GM18861 (cell line): ENCODE data around the gene CASS4.
"Not testable (repeated sequence)": the region's sequence is repeated elsewhere in the genome, so short reads cannot be mapped to it uniquely, and the experiment has no call there.

Source experiments
- ATAC-seq: cut with Tn5 transposase; IDR thresholded peaks from one replicate; pipeline ENCODE4 v1.9.1; 2021; ENCODE audit not compliant: unreplicated experiment

CASS4 gene

GRCh38 chr20:56411759-56412472 lies at the start of gene CASS4:
CASS4 (plus strand) TSS chr20:56412260; CDS start chr20:56412459, 199 bp downstream.
- ATAC-seq, result peak; percentile 71

- no peak for ATAC-seq
These were observed 49.1 kb upstream of the CASS4 start for GRCh38 chr20:56362833-56363413.

DNA sequence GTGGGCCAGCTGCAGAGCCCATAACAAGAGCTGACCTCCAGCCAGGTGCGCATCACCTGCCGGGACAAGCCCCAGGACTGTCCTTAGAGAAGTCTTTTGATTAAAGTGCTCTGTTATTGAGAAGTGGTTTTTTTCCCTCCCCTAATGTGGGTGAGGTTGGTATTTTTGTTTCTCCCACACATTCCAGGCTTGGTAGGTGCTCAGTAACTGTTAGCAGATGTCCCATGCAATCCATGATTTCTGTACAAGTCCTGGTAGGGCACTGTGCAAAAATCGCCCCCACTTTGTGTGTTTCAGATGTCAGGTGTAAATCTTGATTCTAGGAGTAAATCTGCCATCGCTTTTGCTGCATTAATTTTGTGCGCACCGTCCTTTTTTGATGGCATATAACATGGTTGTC lies 48.6 kb upstream of the CASS4 start:
- ATAC-seq, result no peak

DNA sequence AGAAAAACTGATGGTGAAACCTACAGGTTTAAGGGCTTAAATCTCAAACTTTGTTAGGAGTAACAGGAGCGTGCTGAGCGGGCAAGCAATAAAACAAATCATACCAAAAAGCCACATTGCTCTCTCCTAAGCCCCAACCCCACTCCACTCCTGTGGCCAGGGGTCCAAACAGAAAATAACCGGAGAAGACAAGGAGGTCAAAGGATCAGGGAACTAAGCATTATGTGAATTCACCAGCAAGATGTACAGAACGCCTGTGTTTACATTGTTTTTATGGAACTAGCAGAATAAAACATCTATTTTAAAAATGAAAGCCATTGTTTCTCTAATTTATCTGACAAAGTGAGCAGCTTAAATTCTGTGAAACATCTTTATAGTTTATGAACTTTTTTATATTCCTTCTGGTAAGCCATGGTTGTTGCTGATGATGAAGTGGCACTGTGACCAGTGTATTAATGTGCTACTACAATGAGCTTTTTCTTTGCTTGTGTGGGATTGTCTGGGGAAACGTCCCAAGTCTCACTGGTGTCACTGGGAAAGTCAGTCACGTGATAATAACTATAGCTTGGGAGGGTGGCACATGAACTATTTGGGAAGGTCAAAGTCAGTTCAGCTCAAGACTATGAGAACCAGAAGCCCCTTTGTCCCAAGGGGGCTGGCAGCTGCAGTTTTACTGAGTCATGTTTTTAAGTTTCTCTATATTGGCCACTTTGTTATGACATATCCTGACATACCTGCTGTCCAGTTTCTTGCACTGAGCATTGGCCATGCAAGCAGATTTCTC lies 43.5 kb upstream of the CASS4 start:
- ATAC-seq, result no peak

DNA sequence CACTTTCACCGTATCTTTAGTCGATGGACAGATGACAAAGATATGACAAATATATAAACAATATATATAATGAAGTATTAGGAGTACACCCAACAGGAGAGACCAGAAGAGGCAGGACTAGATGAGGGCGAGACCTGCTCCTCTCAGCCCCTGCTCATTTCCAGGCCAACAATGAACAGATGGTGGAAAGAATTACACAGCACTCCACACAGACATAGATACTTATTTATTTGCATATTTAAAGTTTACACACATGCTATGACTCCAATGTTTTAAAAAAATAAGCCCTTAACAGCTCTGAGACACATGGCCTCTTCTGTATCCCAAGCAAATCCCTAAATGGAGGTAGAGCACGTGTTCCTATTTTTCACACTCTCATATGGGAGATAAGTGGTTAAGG lies 42.9 kb upstream of the CASS4 start:
- ATAC-seq, result no peak

GRCh38 chr20:56371977-56372376 lies 40.1 kb upstream of the CASS4 start:
- no peak for ATAC-seq

GRCh38 chr20:56372850-56373249 lies 39.2 kb upstream of the CASS4 start:
- ATAC-seq, result no peak

DNA sequence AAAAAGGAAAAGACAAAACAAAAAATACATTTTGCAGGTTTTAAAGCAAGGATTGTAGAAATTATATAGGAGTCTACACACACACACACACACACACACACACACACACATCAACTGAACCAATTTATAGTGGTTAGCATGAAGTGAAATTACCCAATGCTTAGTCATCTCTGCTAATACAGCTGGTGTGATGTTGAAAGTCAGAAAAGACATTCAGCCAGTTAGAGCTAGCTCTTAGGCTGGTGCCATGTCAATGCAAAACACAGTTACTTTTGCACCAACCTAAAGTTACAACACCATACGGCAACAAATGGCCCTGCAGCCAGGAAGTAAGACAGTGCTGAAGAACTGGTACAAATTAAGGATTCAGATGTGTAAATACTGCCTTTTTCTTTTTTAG lies 38.1 kb upstream of the CASS4 start:
- no peak for ATAC-seq

DNA sequence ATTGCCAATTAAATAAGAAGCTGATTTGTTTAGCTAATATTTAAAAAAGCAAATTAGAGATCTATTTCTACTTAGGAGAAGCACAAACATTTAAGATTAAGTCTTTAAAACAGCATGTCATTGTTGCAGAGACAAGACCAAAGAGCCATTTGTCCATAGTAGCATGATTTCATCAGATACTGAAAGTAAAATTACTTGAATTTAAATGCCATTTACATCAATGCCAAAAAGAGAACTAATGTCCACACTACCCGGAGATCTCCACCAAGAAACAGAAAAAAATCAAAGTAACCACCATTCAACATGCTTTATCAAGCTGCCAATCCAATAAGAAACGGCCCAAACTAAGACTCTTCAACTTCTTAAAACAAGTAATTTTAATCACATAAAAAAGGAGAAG lies 35.7 kb upstream of the CASS4 start:
- no peak for ATAC-seq

GRCh38 chr20:56378386-56378785 lies 33.7 kb upstream of the CASS4 start:
- no peak for ATAC-seq

GRCh38 chr20:56380375-56380774 lies 31.7 kb upstream of the CASS4 start:
- no peak for ATAC-seq

DNA sequence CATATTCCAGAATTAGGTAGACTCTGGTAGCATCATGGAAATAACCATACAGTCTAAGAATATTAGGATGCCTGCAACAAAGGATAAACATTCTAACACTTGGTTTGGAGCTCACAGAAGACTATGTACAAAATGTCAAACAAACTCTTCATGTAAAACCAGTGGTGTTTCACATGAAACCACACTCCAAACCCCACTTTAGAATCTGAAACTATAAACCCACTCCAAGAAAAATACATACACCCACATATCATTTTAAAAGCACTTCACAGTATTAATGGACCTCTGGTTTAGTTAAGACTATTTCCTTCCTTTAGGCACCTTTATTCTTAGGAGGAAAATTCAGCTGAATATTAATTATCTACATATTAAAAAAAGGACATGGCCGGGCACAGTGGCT lies 30.6 kb upstream of the CASS4 start:
- ATAC-seq, result no peak

- no peak for ATAC-seq
These were observed 29.4 kb upstream of the CASS4 start for GRCh38 chr20:56382696-56383095.

DNA sequence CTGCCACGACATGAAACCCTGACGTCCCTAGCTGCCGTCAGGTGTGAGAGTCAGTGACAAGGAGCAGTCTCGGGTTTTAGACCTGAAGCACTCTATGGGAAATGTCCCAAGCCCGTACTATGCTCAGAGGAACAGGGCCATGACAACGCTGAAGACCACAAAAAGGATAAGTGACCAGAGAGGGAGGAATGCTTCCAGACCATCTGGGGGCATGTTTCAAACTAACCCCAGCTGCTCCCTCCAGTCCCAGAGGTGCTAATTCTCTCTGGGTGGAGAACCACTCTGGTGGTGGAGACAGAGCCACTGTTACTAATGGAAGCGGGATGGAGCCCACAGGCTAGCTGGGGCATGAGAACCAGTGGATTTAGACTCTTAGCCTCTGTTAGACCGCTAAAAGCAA lies 28.7 kb upstream of the CASS4 start:
- ATAC-seq, result no peak

GRCh38 chr20:56385130-56385529 lies 26.9 kb upstream of the CASS4 start:
- ATAC-seq, result no peak

- no peak for ATAC-seq
These were observed 25.8 kb upstream of the CASS4 start for GRCh38 chr20:56386219-56386618.

DNA sequence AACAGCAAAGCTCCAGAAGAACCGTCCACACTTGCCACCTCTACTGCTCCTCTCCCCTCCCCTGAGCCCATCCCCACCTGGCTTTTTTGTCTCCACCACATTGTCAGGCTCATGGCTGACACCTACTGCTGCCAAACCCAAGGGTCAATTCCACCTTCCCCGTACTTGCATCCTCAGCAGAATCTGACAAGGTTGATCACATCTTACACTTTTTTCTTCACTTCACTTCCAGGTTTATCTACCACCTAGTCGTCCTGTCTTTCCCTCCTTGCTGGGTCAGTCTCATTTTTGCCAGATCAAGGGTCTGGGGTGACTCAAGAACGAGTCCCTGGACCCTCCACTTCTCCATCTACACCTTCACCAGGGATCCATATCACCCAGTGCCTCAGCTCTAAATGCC lies 23.2 kb upstream of the CASS4 start:
- ATAC-seq, result no peak

DNA sequence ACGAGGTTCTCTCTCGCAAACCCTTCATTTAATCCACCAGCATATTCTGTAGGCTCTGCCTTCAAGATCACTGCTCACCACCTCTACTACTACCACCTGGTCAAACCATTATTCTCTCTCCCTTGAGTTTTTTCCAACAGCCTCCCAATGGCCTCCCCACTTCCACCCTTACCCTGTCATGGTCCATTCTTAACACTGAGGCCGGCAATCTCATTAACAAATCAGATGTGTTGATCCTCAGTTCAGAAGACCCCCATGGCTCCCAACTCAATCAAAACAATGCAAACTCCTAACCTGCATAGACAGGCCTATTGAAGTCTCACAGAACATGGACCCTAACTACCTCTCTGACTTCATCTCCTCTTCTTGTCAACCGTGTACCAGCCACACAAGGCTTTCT lies 22.3 kb upstream of the CASS4 start:
- no peak for ATAC-seq

- not testable (repeated sequence) for ATAC-seq
These were observed 21.7 kb upstream of the CASS4 start for GRCh38 chr20:56390396-56390795.

DNA sequence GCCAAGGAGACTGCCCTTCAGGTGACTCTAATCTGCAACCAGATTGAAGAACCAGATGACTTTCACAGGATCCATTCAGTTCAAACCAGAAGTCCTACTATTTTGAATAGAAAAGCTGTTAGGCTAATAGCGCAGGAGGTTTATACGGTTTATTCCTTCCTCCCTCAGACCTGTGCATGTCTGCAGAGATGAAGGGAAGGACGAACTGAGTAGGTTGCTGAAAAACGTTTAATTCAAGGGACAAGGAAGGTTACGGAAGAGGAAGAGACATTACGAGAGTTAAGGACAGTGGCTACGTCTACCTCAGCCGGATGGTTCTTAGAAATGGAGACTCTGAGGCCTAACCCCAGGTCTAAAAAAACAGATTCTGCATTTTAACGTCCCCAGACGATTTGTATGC lies 21.0 kb upstream of the CASS4 start:
- no peak for ATAC-seq

DNA sequence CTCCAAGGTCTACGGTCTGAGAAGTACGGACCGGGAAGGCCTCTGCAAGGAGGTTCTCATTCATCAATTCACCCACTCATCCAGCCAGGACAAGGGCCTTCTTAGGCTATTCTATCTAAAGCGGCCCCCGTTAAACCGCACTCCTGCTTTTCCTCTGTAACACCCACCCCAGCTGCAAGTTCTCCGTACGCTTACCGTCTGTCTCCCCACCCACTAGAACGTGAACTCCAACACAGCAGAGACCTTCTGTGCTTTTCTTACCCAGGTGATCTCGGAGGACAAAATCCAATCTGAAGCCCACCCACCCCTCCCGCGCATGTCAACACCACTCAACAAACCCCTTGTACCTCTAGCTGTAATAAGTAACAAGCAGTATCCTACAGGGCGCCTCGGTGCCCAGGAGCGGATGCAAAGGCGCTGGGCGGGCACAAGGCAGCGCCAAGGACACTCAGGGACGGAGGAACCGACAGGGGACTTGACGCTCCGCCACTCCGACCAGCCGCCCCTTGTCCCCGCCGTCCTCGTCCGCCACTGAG lies 20.4 kb upstream of the CASS4 start:
- peak; percentile 17 for ATAC-seq
